ENCODE data around the gene HOOK1.

GRCh38 chr1:59845091-59845490, 30.3 kb downstream of the HOOK1 start:
- no peak for TF ChIP-seq EP300 (IDR thresholded peaks at IDR 0.05; ENCODE audit: borderline replicate concordance)
- TF ChIP-seq NFIC (IDR thresholded peaks at IDR 0.05) = no peak
- no peak for TF ChIP-seq REST (IDR thresholded peaks at IDR 0.05; ENCODE audit: low read depth)
- TF ChIP-seq RAD21 (IDR thresholded peaks at IDR 0.05; ENCODE audit: low read depth) = no peak
- no peak for TF ChIP-seq ZBTB7A (IDR thresholded peaks at IDR 0.05; ENCODE audit: low read depth)
- TF ChIP-seq TCF12 (IDR thresholded peaks at IDR 0.05; ENCODE audit: low read depth) = no peak
- no peak for TF ChIP-seq TAF1 (IDR thresholded peaks at IDR 0.05; ENCODE audit: low read depth)
- TF ChIP-seq YY1 (IDR thresholded peaks at IDR 0.05; ENCODE audit: low read depth) = no peak
- TF ChIP-seq EGR1 (IDR thresholded peaks at IDR 0.05) = no peak
- TF ChIP-seq TEAD4 (IDR thresholded peaks at IDR 0.05) = no peak
- no peak for TF ChIP-seq MAX (IDR thresholded peaks at IDR 0.05)
- TF ChIP-seq CEBPB (IDR thresholded peaks at IDR 0.05) = no peak
- TF ChIP-seq, protein P1, sequence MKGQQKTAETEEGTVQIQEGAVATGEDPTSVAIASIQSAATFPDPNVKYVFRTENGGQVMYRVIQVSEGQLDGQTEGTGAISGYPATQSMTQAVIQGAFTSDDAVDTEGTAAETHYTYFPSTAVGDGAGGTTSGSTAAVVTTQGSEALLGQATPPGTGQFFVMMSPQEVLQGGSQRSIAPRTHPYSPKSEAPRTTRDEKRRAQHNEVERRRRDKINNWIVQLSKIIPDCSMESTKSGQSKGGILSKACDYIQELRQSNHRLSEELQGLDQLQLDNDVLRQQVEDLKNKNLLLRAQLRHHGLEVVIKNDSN (IDR thresholded peaks at IDR 0.05) = no peak
